ENCODE measurements around the gene PGC. TPM values are rescaled to one million over a fixed set of nuclear protein-coding genes. Genes with fewer than 3 reads are reported as not detected.
A peak's percentile ranks its signal among the peaks of the same experiment; 100 is the strongest.
"Not testable (repeated sequence)": the region's sequence is repeated elsewhere in the genome, so short reads cannot be mapped to it uniquely, and the experiment has no call there.

Gene PGC
- total and polyA plus RNA-seq, 2 experiments from 2014 or later = 0.10 TPM; not detected in 1

DNA sequence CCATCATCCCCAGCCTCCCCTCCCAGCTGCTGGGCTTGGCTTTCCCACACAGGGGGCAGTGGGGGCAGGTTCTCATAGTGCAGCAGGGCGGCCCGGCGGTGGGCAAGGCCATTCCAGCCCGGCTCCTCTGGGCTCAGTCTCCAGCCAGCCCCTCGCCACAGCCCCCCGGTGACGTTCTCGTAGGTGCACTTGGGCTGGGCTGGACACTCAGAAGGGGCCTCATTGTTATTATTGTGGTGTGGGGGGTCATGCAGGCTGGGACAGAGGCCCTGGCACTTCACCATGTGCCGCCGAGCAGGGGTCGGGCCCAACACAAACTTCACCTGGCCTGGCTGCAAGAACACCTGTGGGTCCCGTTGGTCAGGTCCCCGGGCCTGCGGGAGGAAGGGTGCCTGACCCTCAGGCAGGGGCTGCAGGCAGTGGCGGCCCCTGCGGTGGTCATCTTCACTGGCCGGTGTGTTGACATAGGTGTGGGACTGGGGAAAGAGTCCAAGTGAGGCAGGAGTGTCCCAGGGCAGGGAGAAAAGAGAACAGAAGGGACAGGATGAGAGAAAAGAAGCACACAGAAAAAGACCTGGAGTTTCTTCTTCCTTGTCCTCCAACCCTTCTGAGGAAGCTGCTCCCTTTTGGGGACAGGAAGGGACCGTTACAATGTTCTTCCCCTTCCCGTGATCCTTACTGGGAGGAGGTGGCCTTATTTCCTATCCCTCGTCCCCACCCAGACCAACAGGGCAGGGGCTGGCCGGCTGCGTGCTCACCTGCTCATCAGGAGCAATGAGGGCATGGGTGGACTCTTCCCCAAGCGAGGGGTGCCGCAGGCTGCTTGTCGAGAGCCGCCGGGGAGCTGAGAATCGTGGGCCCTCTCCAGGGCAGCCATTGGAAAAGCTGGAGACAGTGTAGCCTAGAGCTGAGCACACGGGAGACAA is 24.1 kb upstream of the PGC start:
- TF ChIP-seq, protein P1, sequence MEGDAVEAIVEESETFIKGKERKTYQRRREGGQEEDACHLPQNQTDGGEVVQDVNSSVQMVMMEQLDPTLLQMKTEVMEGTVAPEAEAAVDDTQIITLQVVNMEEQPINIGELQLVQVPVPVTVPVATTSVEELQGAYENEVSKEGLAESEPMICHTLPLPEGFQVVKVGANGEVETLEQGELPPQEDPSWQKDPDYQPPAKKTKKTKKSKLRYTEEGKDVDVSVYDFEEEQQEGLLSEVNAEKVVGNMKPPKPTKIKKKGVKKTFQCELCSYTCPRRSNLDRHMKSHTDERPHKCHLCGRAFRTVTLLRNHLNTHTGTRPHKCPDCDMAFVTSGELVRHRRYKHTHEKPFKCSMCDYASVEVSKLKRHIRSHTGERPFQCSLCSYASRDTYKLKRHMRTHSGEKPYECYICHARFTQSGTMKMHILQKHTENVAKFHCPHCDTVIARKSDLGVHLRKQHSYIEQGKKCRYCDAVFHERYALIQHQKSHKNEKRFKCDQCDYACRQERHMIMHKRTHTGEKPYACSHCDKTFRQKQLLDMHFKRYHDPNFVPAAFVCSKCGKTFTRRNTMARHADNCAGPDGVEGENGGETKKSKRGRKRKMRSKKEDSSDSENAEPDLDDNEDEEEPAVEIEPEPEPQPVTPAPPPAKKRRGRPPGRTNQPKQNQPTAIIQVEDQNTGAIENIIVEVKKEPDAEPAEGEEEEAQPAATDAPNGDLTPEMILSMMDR (IDR thresholded peaks at IDR 0.05; ENCODE audit: low read depth, low read length) = no peak
- Histone ChIP-seq H3K4me3 (no peak overlapping the region), H3K27ac (no peak overlapping the region), H3K4me1 (ENCODE audit: low read depth) (peaks cover 23% of the 10 kb centered on the region), H3K27me3 (no peaks in the 10 kb centered on the region), H3K36me3 (peaks cover 28% of the 10 kb centered on the region), H3K9me3 (ENCODE audit: low read depth) (no peaks in the 10 kb centered on the region)
- DNase-seq (ENCODE audit: low read depth in 1 of 2, low spot score in 1 of 2) = no peak

DNA sequence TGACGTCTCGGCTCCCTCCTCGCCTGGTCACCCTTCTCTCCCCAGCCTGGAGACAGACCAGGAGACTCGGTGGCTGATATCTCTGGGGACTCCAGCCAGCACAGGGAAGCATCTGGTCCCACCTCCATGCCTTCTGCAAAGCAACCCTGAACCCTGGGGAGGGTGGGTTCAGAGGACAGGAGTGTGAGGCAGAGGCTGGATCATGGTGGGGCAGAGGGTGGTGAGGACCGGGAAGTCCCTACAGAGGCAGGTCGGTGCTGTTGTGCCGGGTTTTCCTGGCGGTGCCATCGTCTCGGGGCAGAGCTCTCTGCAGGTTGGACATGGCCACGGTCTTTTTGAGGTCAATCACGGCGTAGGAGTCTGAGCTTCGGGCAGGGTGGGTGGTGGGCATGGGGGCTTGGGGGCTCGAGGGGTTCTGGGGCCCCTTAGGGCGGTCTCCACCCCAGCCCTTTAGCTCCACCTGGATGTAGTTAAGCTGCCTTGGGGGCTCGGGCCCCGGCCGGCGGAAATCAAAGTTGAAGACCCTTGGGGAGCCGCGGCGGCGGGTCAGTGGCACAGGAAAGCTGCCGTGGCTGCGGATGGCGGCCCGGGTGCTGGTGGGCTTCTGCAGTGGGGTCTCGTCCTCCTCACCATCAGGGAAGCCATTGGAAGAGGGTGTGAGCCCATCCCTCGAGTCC is 23.3 kb upstream of the PGC start:
- TF ChIP-seq, protein P1 (IDR thresholded peaks at IDR 0.05; ENCODE audit: low read depth, low read length) = no peak
- no peaks in the 10 kb centered on the region for H3K27me3 ChIP-seq
- H3K36me3 ChIP-seq = peaks cover 28% of the 10 kb centered on the region
- DNase-seq (ENCODE audit: low read depth in 1 of 2, low spot score in 1 of 2) = no peak
- H3K4me1 ChIP-seq (ENCODE audit: low read depth) = peaks cover 23% of the 10 kb centered on the region
- H3K27ac ChIP-seq = no peak overlapping the region
- no peak overlapping the region for H3K4me3 ChIP-seq
- no peaks in the 10 kb centered on the region for H3K9me3 ChIP-seq (ENCODE audit: low read depth)

DNA sequence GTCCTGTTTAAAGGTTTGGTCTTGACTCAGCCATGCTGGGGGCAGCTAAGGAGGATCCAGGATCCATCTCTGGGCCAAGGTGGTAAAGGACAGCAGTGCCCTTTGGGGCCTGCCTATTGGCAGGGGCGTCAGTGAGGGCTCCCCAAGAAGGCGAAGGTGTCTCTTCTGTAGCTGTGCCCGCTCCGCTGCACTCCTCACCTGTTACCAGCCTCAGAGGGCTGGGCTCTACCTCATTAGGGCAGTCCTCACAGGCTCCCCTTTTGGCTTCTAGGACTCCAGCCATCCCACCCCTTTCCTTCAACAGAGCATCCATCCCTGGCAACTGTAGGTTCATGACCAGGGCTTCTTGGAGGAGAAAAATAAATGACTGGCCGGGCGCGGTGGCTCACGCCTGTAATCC is 22.2 kb upstream of the PGC start:
- H3K9me3 ChIP-seq (ENCODE audit: low read depth) = no peaks in the 10 kb centered on the region
- H3K27me3 ChIP-seq = no peaks in the 10 kb centered on the region
- H3K36me3 ChIP-seq = peaks cover 17% of the 10 kb centered on the region
- H3K27ac ChIP-seq = peak overlapping the region; percentile 10
- peaks cover 23% of the 10 kb centered on the region for H3K4me1 ChIP-seq (ENCODE audit: low read depth)
- TF ChIP-seq, protein P1 (IDR thresholded peaks at IDR 0.05; ENCODE audit: low read depth, low read length) = no peak
- no peak overlapping the region for H3K4me3 ChIP-seq
- DNase-seq (ENCODE audit: low read depth in 1 of 2, low spot score in 1 of 2) = no peak

DNA sequence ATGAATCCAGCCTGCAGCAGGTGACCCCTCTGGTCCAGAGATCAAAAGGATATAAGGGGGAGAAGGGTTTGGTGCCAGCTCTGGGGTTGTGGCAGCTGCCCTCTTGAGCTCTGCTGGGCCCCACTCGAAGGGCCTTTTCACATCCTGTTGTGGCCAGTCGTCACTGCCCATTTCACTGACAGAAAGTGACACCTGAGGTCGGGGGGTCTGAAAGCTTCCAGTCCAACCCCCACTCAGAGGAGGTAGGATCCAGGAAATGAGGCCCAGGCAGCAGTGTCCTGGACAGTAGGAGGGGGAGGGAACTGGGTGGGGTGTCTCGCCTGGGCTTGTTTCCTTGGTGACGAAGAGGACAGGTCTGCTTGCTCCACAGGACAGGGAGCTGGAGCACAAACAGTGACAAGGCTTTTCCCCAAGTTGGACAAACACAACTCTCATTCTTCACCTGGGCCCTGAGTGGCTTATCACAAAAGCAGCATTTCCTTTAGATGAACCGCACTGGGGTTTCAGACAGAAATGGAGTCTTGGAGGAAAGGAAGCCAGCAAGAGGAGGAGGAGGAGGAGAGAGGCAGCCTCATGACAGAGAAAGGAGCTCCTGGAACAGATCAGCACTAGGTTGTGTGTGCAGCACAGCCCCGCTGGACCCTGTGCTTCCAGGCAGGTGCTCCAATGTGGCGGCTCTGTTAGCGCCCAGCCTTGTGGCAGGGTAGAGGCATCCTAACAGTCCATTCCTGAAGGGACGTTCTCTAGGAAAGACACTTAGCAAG is 21.5 kb upstream of the PGC start:
- H3K4me1 ChIP-seq (ENCODE audit: low read depth) = peaks cover 23% of the 10 kb centered on the region
- no peaks in the 10 kb centered on the region for H3K27me3 ChIP-seq
- H3K36me3 ChIP-seq = peaks cover 15% of the 10 kb centered on the region
- no peak for DNase-seq (ENCODE audit: low read depth in 1 of 2, low spot score in 1 of 2)
- no peak overlapping the region for H3K4me3 ChIP-seq
- peak overlapping the region; percentile 10 for H3K27ac ChIP-seq
- H3K9me3 ChIP-seq (ENCODE audit: low read depth) = no peaks in the 10 kb centered on the region
- TF ChIP-seq, protein P1 (IDR thresholded peaks at IDR 0.05; ENCODE audit: low read depth, low read length) = no peak

DNA sequence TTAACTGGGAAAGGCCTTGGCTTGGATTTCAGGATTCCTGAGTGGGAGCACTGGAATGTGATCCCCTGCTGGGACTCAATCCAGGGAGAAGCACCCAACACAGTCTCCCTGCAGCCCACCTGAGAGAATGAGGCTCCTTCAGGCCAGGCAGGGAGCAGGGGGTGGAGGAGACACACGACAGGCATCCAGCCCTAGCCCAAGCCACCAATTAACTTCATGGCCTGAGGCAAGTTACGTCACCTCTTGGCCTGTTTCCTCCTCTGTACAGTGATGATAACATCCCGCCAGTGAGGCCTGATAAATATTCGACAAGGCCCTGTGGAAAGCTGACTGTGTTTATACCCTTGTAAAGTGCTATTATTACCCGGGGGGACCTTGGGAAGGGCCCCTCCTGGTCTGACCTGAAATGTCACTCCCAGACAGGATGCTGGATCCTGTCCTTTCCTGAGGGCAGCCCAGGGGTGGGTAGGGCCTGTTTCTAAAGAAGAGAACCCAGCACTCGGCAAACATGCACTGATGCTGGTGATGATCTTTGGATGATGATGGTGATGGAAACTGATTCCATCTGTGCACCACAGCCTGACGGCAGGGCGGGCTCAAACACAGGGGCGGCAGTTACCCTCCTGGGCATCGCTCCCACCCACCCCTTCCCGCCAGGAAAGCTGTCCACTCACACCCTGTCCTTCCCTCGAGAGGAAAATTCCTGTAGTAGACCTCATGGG is 20.1 kb upstream of the PGC start:
- Histone ChIP-seq H3K27ac (peak overlapping the region; percentile 63), H3K9me3 (ENCODE audit: low read depth) (no peaks in the 10 kb centered on the region), H3K4me3 (no peak overlapping the region), H3K27me3 (no peaks in the 10 kb centered on the region), H3K36me3 (peaks cover 11% of the 10 kb centered on the region), H3K4me1 (ENCODE audit: low read depth) (peaks cover 23% of the 10 kb centered on the region)
- DNase-seq (ENCODE audit: low read depth in 1 of 2, low spot score in 1 of 2) = peak; percentile 36 to 87
- TF ChIP-seq, protein P1 (IDR thresholded peaks at IDR 0.05; ENCODE audit: low read depth, low read length) = no peak

DNA sequence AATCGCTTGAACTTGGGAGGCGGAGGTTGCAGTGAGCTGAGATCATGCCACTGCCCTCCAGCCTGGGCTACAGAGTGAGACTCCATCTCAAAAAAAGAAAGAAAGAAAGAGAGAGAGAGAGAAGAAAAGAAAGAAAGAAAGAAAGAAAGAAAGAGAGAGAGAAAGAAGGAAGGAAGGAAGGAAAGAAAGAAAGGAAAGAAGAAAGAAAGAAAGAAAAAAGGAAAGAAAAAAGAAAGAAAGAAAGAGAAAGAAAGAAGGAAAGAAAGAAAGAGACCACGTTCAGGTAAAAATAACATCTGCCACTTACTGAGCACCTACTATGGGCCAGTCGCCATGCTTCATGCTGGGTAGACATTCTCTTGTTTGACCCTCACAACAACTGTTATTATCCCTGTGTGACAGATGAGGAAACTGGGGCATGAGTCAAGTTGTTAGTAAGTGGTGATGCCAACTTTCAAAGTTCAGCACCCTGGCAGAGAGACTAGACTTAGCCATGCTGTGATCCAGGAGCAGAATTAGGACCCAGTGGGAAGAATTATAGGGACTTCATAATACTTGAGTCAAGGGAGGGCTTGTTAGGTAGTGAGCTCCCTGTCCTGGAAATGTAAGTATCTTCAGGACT is 19.0 kb upstream of the PGC start:
- not testable (repeated sequence) for H3K27me3 ChIP-seq; H3K27ac ChIP-seq; H3K9me3 ChIP-seq (ENCODE audit: low read depth); DNase-seq (ENCODE audit: low read depth in 1 of 2, low spot score in 1 of 2); H3K36me3 ChIP-seq; H3K4me3 ChIP-seq
- peaks cover 23% of the 10 kb centered on the region for H3K4me1 ChIP-seq (ENCODE audit: low read depth)

Data from cardiac muscle cell (in vitro differentiated cells and primary cell).